Measurements from ENCODE around the gene SLC7A1.

DNA sequence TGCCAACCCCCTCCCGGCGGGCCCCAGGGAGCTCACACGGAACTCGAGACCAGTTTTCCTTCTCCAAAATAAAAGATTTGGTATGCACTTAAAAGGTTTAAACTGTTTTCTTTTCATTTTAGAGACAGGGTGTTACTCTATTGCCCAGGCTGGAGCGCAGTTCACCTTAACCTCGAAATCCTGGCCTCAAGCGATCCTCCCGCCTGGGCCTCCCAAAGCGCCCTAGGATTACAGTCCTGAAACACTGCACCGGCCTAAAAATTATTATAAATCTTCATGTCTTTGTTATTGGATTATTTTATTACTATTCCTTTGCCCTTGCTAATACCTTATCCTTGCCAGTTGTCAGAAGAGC lies 553 bp upstream of the SLC7A1 start:
- no peak for TF ChIP-seq POLR2A (IDR thresholded peaks at IDR 0.05)
- TF ChIP-seq, protein P1, sequence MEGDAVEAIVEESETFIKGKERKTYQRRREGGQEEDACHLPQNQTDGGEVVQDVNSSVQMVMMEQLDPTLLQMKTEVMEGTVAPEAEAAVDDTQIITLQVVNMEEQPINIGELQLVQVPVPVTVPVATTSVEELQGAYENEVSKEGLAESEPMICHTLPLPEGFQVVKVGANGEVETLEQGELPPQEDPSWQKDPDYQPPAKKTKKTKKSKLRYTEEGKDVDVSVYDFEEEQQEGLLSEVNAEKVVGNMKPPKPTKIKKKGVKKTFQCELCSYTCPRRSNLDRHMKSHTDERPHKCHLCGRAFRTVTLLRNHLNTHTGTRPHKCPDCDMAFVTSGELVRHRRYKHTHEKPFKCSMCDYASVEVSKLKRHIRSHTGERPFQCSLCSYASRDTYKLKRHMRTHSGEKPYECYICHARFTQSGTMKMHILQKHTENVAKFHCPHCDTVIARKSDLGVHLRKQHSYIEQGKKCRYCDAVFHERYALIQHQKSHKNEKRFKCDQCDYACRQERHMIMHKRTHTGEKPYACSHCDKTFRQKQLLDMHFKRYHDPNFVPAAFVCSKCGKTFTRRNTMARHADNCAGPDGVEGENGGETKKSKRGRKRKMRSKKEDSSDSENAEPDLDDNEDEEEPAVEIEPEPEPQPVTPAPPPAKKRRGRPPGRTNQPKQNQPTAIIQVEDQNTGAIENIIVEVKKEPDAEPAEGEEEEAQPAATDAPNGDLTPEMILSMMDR (IDR thresholded peaks at IDR 0.05): no peak
- no peak for TF ChIP-seq EP300 (IDR thresholded peaks at IDR 0.05)
